ENCODE data around the gene CEP112.
A peak's percentile ranks its signal among the peaks of the same experiment; 100 is the strongest.

CEP112 gene

GRCh38 chr17:65711671-65712276 lies 480.2 kb downstream of the CEP112 start:
- H3K4me3 ChIP-seq (ENCODE audit: low read depth, low read length), result no peak overlapping the region
- no peak for TF ChIP-seq CTCF (IDR thresholded peaks at IDR 0.05; ENCODE audit: control insufficient read depth, extremely low read depth, insufficient read depth)
- no peak for DNase-seq (ENCODE audit: low read depth)

GRCh38 chr17:65707780-65708179 lies 484.2 kb downstream of the CEP112 start:
- no peak for TF ChIP-seq CTCF (IDR thresholded peaks at IDR 0.05; ENCODE audit: control insufficient read depth, extremely low read depth, insufficient read depth)
- no peak for DNase-seq (ENCODE audit: low read depth)
- no peak overlapping the region for H3K4me3 ChIP-seq (ENCODE audit: low read depth, low read length)

GRCh38 chr17:65704731-65705130 lies 487.2 kb downstream of the CEP112 start:
- DNase-seq (ENCODE audit: low read depth), result no peak
- H3K4me3 ChIP-seq (ENCODE audit: low read depth, low read length), result no peak overlapping the region
- no peak for TF ChIP-seq CTCF (IDR thresholded peaks at IDR 0.05; ENCODE audit: control insufficient read depth, extremely low read depth, insufficient read depth)

GRCh38 chr17:65703891-65704290 lies 488.0 kb downstream of the CEP112 start:
- no peak overlapping the region for H3K4me3 ChIP-seq (ENCODE audit: low read depth, low read length)
- no peak for TF ChIP-seq CTCF (IDR thresholded peaks at IDR 0.05; ENCODE audit: control insufficient read depth, extremely low read depth, insufficient read depth)
- DNase-seq (ENCODE audit: low read depth), result no peak

GRCh38 chr17:65699459-65699858 lies 492.5 kb downstream of the CEP112 start:
- no peak for TF ChIP-seq CTCF (IDR thresholded peaks at IDR 0.05; ENCODE audit: control insufficient read depth, extremely low read depth, insufficient read depth)
- no peak for DNase-seq (ENCODE audit: low read depth)
- no peak overlapping the region for H3K4me3 ChIP-seq (ENCODE audit: low read depth, low read length)

GRCh38 chr17:65698381-65699061 lies 493.4 kb downstream of the CEP112 start:
- DNase-seq (ENCODE audit: low read depth), result no peak
- H3K4me3 ChIP-seq (ENCODE audit: low read depth, low read length), result no peak overlapping the region
- TF ChIP-seq CTCF (IDR thresholded peaks at IDR 0.05; ENCODE audit: control insufficient read depth, extremely low read depth, insufficient read depth), result no peak

- no peak overlapping the region for H3K4me3 ChIP-seq (ENCODE audit: low read depth, low read length)
- DNase-seq (ENCODE audit: low read depth), result peak; percentile 67
- no peak for TF ChIP-seq CTCF (IDR thresholded peaks at IDR 0.05; ENCODE audit: control insufficient read depth, extremely low read depth, insufficient read depth)
Measured at GRCh38 chr17:65697661-65698060, 494.3 kb downstream of the CEP112 start.
